SU-DHL-6 (cell line): ENCODE results near the gene PHACTR3.

Source experiments
- H2AFZ ChIP-seq: fragments of 200-600 bp; sonication (generic); 2 replicates; pipeline ENCODE4 v1.6.1; 2014; ENCODE audit warnings: low read depth, mild to moderate bottlenecking, moderate library complexity, mixed read lengths, antibody characterized with exemption, low read length; ENCODE audit not compliant: severe bottlenecking
- H3F3A ChIP-seq: fragments of 200-600 bp; shearing (Covaris generic); 2 replicates; pipeline ENCODE4 v1.6.0; 2016; ENCODE audit warnings: antibody characterized with exemption, mild to moderate bottlenecking; ENCODE audit not compliant: insufficient read depth
- H3K27ac ChIP-seq: fragments of 200-600 bp; sonication (generic); 2 replicates; pipeline ENCODE4 v1.5.1; 2016; ENCODE audit warnings: low read depth, mild to moderate bottlenecking, low read length, moderate library complexity, mixed read lengths
- H3K27me3 ChIP-seq: fragments of 200-600 bp; sonication (generic), shearing (Covaris generic); 2 replicates; pipeline ENCODE4 v1.6.0; 2014; ENCODE audit warnings: mild to moderate bottlenecking, low read length
- H3K36me3 ChIP-seq: fragments of 200-600 bp; sonication (generic); 2 replicates; pipeline ENCODE4 v1.6.1; 2014; ENCODE audit warnings: mild to moderate bottlenecking, low read length, mixed read lengths
- H3K4me2 ChIP-seq: fragments of 300-600, 200-600 bp; shearing (Covaris generic), sonication (generic); 2 replicates; pipeline ENCODE4 v1.6.0; 2014; ENCODE audit warnings: low read length, low read depth, mild to moderate bottlenecking; ENCODE audit not compliant: poor library complexity, severe bottlenecking
- H3K4me3 ChIP-seq: fragments of 200-600 bp; sonication (generic); 2 replicates; pipeline ENCODE4 v1.5.1; 2014; ENCODE audit warnings: antibody characterized with exemption, low read length, mild to moderate bottlenecking, mixed read lengths; ENCODE audit not compliant: insufficient read depth, poor library complexity, severe bottlenecking
- H3K79me2 ChIP-seq: fragments of 200-600 bp; sonication (generic); 2 replicates; pipeline ENCODE4 v1.6.1; 2014; ENCODE audit warnings: mild to moderate bottlenecking, low read length, moderate library complexity; ENCODE audit not compliant: insufficient read depth
- H3K9ac ChIP-seq: fragments of 200-600 bp; sonication (generic); 2 replicates; pipeline ENCODE4 v1.7.0; 2014; ENCODE audit warnings: mild to moderate bottlenecking, low read length
- H3K9me2 ChIP-seq: fragments of 200-600 bp; sonication (generic); replicated peaks from 2 replicates; pipeline ENCODE4 v1.6.1; 2014; ENCODE audit warnings: low read length; ENCODE audit not compliant: insufficient read depth
- H3K9me3 ChIP-seq: fragments of 200-600 bp; sonication (generic); 2 replicates; pipeline ENCODE4 v1.6.1; 2014; ENCODE audit warnings: low read length, mixed read lengths; ENCODE audit not compliant: insufficient read depth
- H4K20me1 ChIP-seq: fragments of 200-600 bp; sonication (generic); 2 replicates; pipeline ENCODE4 v1.6.1; 2014; ENCODE audit warnings: low read depth, mild to moderate bottlenecking, antibody characterized with exemption, low read length, moderate library complexity, mixed read lengths
- CTCF ChIP-seq: fragments of 200-600 bp; sonication (generic); IDR thresholded peaks from one replicate; pipeline ENCODE4 v1.5.1; 2017; ENCODE audit warnings: antibody characterized with exemption, mild to moderate bottlenecking, low read length, moderate library complexity; ENCODE audit not compliant: insufficient read depth, poor library complexity, severe bottlenecking
- EZH2phosphoT487 ChIP-seq: fragments of 200-600 bp; sonication (generic), shearing (Covaris generic); conservative IDR thresholded peaks from 2 replicates; pipeline ENCODE4 v1.6.1; 2018; ENCODE audit warnings: mild to moderate bottlenecking, antibody characterized with exemption, low read length, moderate library complexity, mixed read lengths

Gene PHACTR3

GRCh38 chr20:59724457-59725366, 120.4 kb downstream of the PHACTR3 start:
- Histone ChIP-seq H3F3A (no peaks in the 10 kb centered on the region), H3K9me2 (no peaks in the 10 kb centered on the region), H3K36me3 (no peaks in the 10 kb centered on the region)

GRCh38 chr20:59725476-59726280, 121.3 kb downstream of the PHACTR3 start:
- Histone ChIP-seq H3F3A (no peaks in the 10 kb centered on the region), H3K36me3 (no peaks in the 10 kb centered on the region), H3K9me2 (no peaks in the 10 kb centered on the region), H3K9ac (no peak overlapping the region), H2AFZ (no peak overlapping the region), H3K27ac (no peak overlapping the region), H3K4me2 (no peak overlapping the region), H3K79me2 (no peaks in the 10 kb centered on the region), H3K9me3 (no peaks in the 10 kb centered on the region), H3K27me3 (no peaks in the 10 kb centered on the region), H3K4me3 (no peak overlapping the region), H4K20me1 (no peaks in the 10 kb centered on the region)
- TF ChIP-seq EZH2phosphoT487 (no peak), CTCF (no peak)

More at GRCh38 chr20:59724457-59725366, 120.4 kb downstream of the PHACTR3 start:
- TF ChIP-seq CTCF, result no peak
- no peak for TF ChIP-seq EZH2phosphoT487
- no peaks in the 10 kb centered on the region for H4K20me1 ChIP-seq
- no peak overlapping the region for H3K4me2 ChIP-seq
- no peaks in the 10 kb centered on the region for H3K27me3 ChIP-seq
- H3K79me2 ChIP-seq, result no peaks in the 10 kb centered on the region
- H3K27ac ChIP-seq, result no peak overlapping the region
- no peak overlapping the region for H2AFZ ChIP-seq
- H3K9me3 ChIP-seq, result no peaks in the 10 kb centered on the region
- no peak overlapping the region for H3K4me3 ChIP-seq
- no peak overlapping the region for H3K9ac ChIP-seq

- no peak overlapping the region for H2AFZ ChIP-seq
- no peaks in the 10 kb centered on the region for H4K20me1 ChIP-seq
- H3F3A ChIP-seq, result no peaks in the 10 kb centered on the region
- no peak overlapping the region for H3K4me3 ChIP-seq
- no peak overlapping the region for H3K27ac ChIP-seq
- H3K4me2 ChIP-seq, result no peak overlapping the region
- TF ChIP-seq EZH2phosphoT487 (no peak), CTCF (no peak)
- no peaks in the 10 kb centered on the region for H3K27me3 ChIP-seq
- H3K9ac ChIP-seq, result no peak overlapping the region
- H3K9me2 ChIP-seq, result no peaks in the 10 kb centered on the region
- H3K79me2 ChIP-seq, result no peaks in the 10 kb centered on the region
- no peaks in the 10 kb centered on the region for H3K36me3 ChIP-seq
- H3K9me3 ChIP-seq, result no peaks in the 10 kb centered on the region
Measured at GRCh38 chr20:59726281-59726595, 121.9 kb downstream of the PHACTR3 start.
